HG03097 (cell line): Measurements from ENCODE around the gene NPRL2.

ENCODE experiments used
- ATAC-seq: cut with Tn5 transposase; IDR thresholded peaks from one replicate; pipeline ENCODE4 v1.9.1; 2021; ENCODE audit not compliant: unreplicated experiment, low FRiP score

Gene NPRL2

GRCh38 chr3:50333744-50334328 lies 16.7 kb downstream of the NPRL2 start:
- ATAC-seq, result no peak

- no peak for ATAC-seq
These were observed 19.1 kb downstream of the NPRL2 start for GRCh38 chr3:50331364-50331907.

GRCh38 chr3:50330330-50330729 lies 20.2 kb downstream of the NPRL2 start:
- ATAC-seq, result no peak

GRCh38 chr3:50327943-50328691 lies 22.5 kb downstream of the NPRL2 start, which contains the start of gene TUSC2:
Gene TUSC2, minus strand, starts transcription at chr3:50328223. Its CDS starts 124 bp downstream, at chr3:50328099.
- peak; percentile 60 for ATAC-seq

- no peak for ATAC-seq
These were observed 23.4 kb downstream of the NPRL2 start for GRCh38 chr3:50327129-50327528.

- no peak for ATAC-seq
These were observed 24.4 kb downstream of the NPRL2 start for GRCh38 chr3:50326182-50326541.

- ATAC-seq, result no peak
These were observed 24.9 kb downstream of the NPRL2 start for GRCh38 chr3:50325497-50326181.

- no peak for ATAC-seq
These were observed 25.5 kb downstream of the NPRL2 start for GRCh38 chr3:50325113-50325480.

GRCh38 chr3:50324351-50325112 lies 26.0 kb downstream of the NPRL2 start:
- ATAC-seq, result no peak

GRCh38 chr3:50323614-50324199 lies 26.9 kb downstream of the NPRL2 start:
- ATAC-seq, result no peak

- ATAC-seq, result no peak
These were observed 27.4 kb downstream of the NPRL2 start for GRCh38 chr3:50323092-50323600.

- no peak for ATAC-seq
These were observed 28.0 kb downstream of the NPRL2 start, which contains the start of gene HYAL2 for GRCh38 chr3:50322386-50323091. Gene HYAL2, minus strand, starts transcription at chr3:50322745. Its CDS starts 2,256 bp downstream, at chr3:50320489.

- no peak for ATAC-seq
These were observed 28.5 kb downstream of the NPRL2 start for GRCh38 chr3:50322115-50322385.

GRCh38 chr3:50321336-50322114 lies 29.1 kb downstream of the NPRL2 start:
- ATAC-seq, result peak; percentile 56

GRCh38 chr3:50320853-50321335 lies 29.7 kb downstream of the NPRL2 start:
- ATAC-seq, result peak; percentile 33

GRCh38 chr3:50319894-50320625 lies 30.5 kb downstream of the NPRL2 start:
- ATAC-seq, result no peak

GRCh38 chr3:50319181-50319893 lies 31.2 kb downstream of the NPRL2 start:
- no peak for ATAC-seq
